ENCODE measurements around the gene CPT1B.

Gene CPT1B

GRCh38 chr22:50585781-50586180, 7.6 kb upstream of the CPT1B start:
- no peak for DNase-seq (ENCODE audit: low read depth in 2 of 2)

- no peak for DNase-seq (ENCODE audit: low read depth in 2 of 2)
Observed at GRCh38 chr22:50585238-50585637, 7.0 kb upstream of the CPT1B start.

DNA sequence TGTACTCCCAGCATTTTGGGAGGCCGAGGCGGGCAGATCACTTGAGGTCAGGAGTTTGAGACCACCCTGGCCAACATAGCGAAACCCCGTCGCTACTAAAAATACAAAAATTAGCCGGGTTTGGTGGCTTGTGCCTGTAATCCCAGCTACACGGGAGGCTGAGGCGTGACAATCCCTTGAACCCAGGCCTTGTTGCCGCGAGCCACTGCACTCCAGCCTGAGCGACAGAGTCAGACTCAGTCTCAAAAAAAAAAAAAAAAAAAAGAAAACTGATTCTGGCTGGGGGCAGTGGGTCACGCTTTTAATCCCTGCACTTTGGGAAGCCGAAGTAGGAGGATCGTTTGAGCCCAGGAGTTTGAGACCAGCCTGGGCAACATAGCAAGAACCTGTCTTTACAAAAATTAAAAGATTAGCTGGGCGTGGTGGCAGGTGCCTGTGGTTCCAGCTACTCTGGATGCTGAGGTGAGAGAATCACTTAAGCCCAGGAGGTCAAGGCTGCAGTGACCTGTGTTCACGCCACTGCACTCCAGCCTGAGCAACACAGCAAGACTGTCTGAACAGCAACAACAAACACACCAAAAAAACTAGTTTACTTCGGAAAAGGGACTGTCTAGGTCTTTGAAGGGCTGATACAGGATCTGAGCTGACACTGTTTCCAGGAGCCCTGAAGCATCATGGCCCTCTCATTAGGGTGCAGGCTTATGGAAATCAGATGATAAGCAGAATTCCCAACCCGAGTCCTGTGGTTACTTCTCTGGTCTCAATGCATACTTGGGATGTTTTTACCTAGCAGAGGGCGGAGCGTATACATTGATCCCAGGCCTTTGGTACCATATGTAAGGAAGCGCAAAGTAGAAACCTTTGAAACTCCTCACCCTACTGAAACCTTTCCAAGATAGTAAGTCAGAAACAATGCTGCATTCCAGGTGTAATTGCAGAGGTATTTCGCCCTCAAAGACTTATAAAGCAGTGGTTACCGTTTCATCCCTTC, 6.2 kb upstream of the CPT1B start:
- no peak for DNase-seq (ENCODE audit: low read depth in 2 of 2)

- DNase-seq (ENCODE audit: low read depth in 2 of 2), result no peak
Observed at GRCh38 chr22:50583294-50583861, 5.2 kb upstream of the CPT1B start.

GRCh38 chr22:50582493-50583293, 4.5 kb upstream of the CPT1B start, which contains the start of gene CHKB:
Gene CHKB (minus strand): TSS chr22:50582849. CDS start chr22:50582781, 68 bp downstream.
- peak; percentile 94 to 97 for DNase-seq (ENCODE audit: low read depth in 2 of 2)

- no peak for DNase-seq (ENCODE audit: low read depth in 2 of 2)
Observed at GRCh38 chr22:50581950-50582492, 3.8 kb upstream of the CPT1B start.

GRCh38 chr22:50581031-50581949, 3.1 kb upstream of the CPT1B start:
- no peak for DNase-seq (ENCODE audit: low read depth in 2 of 2)

GRCh38 chr22:50579752-50580151, 1.5 kb upstream of the CPT1B start:
- DNase-seq (ENCODE audit: low read depth in 2 of 2), result no peak

GRCh38 chr22:50578776-50579310, 616 bp upstream of the CPT1B start:
- no peak for DNase-seq (ENCODE audit: low read depth in 2 of 2)

GRCh38 chr22:50577697-50577986, 585 bp downstream of the CPT1B start:
- no peak for DNase-seq (ENCODE audit: low read depth in 2 of 2)

GRCh38 chr22:50576806-50577696, 1.2 kb downstream of the CPT1B start:
- no peak for DNase-seq (ENCODE audit: low read depth in 2 of 2)

GRCh38 chr22:50576070-50576469, 2.2 kb downstream of the CPT1B start:
- DNase-seq (ENCODE audit: low read depth in 2 of 2), result no peak

DNA sequence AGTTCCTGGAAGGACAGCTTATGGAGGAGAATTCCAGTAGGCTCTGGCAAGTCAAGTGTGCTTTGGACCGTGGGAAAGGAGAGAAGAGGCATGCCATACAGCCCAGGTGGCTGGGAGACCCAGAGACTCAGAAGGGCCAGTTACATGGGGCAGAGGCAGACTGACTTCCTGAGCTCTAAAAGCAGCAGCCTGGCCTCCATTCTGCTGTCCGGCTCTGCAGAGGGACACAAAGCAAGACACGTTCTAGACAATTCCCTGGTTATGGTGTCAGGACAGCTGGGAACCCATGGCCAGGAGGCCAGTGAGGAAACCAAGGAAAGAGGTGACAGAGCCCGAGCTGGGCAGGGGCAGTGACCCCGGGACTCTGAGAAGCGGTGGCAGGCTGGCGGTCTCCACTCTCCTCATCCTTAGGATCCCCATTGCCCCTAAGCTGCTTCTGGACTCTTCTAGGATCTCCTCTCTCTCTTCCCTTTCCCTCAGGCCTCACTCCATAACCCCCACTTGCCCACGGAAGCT, 2.7 kb downstream of the CPT1B start:
- no peak for DNase-seq (ENCODE audit: low read depth in 2 of 2)

- DNase-seq (ENCODE audit: low read depth in 2 of 2), result no peak
Observed at GRCh38 chr22:50574383-50574755, 3.9 kb downstream of the CPT1B start.

GRCh38 chr22:50573491-50574382, 4.5 kb downstream of the CPT1B start:
- DNase-seq (ENCODE audit: low read depth in 2 of 2), result no peak

DNA sequence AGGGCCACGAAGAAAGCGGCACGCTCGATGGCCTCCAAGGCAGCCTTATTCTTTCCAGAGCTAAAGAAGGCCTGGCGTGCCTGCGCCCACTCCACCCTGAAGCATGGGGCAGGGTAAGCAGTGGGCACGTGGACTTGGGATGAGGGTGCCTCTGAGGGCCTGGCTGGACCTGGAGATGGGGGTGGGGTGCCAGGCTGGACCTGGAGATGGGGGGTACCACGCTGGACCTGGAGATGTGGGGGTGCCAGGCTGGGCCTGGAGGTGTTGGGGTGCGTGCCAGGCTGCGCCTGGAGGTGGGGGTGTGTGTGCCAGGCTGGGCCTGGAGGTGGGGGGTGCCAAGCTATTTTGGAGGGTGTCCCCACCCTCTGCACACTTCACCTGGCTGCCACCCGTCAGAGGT, 5.3 kb downstream of the CPT1B start:
- DNase-seq (ENCODE audit: low read depth in 2 of 2), result no peak

DNA sequence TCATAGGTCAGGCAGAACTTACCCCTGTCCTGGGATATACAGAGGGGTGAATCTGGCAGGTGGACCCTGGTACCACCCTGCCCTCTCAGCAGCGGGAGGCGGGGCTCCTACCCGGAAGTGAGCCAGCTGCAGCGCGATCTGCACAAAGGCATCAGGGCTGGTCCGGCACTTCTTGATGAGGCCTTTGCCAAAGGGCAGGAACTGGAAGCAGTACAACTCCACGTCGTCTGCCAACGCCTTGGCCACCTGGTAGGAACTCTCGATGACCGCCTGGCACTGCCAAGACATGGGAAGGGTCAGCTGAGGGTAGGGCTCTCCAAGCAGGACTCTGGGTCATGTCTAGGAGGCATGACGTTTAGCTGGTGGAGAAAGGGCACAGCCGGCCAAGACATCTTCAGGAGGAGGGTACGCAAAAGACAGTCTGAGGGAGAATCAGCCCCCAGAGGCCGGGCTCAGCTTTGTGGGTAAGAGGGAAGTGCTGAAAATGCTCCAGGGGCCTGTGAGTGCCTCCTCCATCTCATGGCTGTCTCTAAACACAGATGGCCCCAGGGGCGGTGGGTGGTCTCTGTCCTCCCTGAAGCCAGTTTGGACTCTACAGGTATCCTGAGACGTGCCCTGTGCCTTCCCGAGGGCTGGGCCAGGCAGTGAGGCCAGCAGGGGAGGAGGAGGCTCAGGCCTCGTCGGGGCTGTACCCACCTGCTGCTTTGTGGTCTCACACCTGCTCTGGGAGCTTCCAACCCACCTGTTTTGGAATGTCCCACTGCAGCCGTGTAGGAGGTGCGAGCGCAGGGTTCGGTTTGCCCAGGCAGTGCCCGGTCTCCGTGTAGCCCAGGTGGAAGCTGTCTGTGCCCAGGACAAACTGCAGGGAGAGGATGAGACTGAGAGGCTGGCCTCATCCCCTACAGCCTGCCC, 6.7 kb downstream of the CPT1B start:
- no peak for DNase-seq (ENCODE audit: low read depth in 2 of 2)
